Activated CD4-positive, CD25-positive, alpha-beta regulatory T cell treated with anti-CD3 and anti-CD28 coated beads, Interleukin-2, amount 50 U/mL, for 24 hours (primary cell): Measurements from ENCODE around the gene DUSP5.
A peak's percentile ranks its signal among the peaks of the same experiment; 100 is the strongest.
"Not testable (repeated sequence)": the region's sequence is repeated elsewhere in the genome, so short reads cannot be mapped to it uniquely, and the experiment has no call there.

Source experiments
- ATAC-seq, 2 donors: fragments of 150-1000 bp; cut with Tn5 transposase; one replicate each; pipeline ENCODE4 v1.10.0; 2021; ENCODE audit warnings: mild to moderate bottlenecking in 1 of 2, moderate library complexity in 1 of 2

DUSP5 gene

DNA sequence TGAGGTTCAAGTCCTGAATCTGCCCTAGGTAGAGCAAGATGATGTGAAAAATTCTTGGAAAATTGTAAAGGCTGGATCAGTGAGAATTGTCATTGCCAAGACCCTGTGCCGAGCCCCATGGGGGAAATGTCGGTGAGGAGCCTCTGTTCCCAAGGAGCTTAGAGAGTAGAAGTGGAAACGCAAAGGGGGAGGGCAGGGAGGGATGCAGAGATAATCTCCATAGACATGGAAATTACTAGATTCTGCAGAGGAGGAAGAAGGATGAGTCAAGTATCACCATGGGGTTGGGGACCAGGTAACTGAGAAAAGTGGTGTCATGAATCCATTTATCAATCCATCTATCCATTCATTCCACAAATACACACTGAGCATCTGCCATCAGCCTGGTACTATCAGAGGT, 26.0 kb downstream of the DUSP5 start:
- ATAC-seq: no peak

DNA sequence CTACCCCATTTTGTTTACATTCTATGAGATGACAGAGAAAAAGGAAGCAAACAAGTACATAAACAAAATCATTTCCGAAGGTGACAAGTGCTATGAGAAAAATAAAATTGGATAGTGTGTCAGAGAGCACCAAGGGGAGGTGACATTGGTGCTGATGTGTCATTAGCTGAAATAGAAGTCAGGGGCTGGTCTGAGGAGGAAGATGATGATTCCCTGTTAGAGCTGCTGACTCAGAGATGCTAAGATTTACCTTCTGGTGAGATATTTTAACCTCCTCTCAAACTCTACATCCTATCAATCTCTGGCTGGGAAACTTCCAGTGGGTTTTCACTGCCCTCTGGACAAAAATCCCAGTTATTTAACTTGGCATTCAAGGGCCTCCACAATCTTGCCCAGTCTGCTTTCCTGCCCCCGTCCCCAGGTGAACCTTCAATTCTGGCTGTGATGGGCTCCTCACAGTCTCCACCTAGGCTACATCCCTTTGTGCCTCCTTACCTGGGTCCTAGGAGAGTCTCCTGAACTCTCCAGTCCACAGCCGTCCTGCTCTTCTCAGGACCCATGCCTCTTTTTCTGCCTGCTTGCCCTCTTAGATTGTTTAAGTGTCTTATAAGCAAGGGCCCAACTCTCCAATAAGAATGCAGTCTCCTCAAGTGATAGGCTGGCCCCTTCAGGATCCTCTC, 26.6 kb downstream of the DUSP5 start:
- no peak for ATAC-seq

GRCh38 chr10:110524859-110525232, 27.1 kb downstream of the DUSP5 start:
- ATAC-seq: no peak

DNA sequence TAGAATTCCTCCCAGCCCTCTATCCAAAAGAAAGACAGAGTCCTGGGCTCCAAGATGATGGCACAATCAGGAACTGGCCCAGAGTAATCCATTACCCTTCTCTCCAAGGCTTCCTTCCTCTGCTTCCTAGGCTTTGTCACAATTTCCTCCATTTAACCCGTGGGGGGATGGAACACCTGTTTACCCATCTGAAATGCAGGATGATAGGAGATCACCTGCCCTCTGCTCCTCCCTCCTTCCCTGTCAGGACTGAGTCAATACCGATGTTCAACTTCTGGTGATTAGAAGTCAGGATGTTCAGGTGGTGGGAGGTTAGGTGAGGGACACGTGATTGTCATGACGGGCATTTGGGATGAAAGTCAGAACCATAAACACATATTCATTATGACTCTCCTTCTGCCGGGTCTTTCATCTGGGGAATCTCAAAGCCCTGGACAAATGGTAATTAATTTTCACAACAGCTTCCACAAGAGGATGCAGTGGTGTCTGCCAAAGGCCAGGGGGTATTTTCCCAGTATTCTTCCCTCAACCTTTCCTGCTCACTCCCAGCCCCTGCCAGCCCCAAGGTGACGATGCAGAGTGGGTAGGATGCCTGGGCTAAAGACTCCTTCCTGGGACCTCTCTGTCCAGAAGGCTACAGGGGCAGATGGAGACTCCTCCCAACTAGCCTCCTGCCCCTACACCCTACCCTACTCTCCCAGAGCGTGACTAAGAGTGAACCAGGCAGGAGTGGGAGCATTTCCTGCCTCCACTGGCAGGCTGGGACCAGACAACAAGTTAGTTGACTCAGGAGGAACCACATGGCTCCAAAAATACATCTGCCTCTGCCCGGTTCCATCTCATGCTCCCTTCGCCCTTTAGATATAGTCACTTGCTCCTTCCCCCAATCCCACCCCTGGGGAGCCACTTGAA, 27.9 kb downstream of the DUSP5 start:
- no peak for ATAC-seq

- ATAC-seq: no peak
Measured at GRCh38 chr10:110527731-110528171, 30.0 kb downstream of the DUSP5 start.

- peak; percentile 49 to 52 for ATAC-seq
Measured at GRCh38 chr10:110528224-110528996, 30.7 kb downstream of the DUSP5 start.

GRCh38 chr10:110528997-110529524, 31.4 kb downstream of the DUSP5 start:
- ATAC-seq: peak; percentile 85 to 87

DNA sequence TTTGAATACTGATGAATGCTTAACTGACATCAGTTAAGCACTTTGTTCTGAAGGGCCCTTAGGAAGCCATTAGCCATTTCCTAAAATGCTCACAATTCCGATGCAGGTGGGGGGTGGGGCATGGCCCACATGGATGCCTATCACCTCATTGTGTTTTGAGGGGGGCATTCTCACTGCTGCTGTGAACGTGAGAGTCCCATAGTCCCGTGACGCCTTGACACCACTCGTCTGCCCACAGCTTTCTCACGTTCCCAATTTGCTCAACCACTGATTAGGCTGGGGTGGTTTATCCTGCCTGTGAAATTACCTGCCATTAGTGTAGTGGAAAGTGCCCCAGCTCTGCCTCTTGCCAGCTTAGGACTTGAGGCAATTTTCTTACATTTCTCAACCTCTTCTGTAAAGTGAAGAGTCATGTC, 31.9 kb downstream of the DUSP5 start:
- ATAC-seq: no peak

- no peak for ATAC-seq
Measured at GRCh38 chr10:110530131-110530831, 32.6 kb downstream of the DUSP5 start.

- no peak for ATAC-seq
Measured at GRCh38 chr10:110531687-110532086, 34.0 kb downstream of the DUSP5 start.

DNA sequence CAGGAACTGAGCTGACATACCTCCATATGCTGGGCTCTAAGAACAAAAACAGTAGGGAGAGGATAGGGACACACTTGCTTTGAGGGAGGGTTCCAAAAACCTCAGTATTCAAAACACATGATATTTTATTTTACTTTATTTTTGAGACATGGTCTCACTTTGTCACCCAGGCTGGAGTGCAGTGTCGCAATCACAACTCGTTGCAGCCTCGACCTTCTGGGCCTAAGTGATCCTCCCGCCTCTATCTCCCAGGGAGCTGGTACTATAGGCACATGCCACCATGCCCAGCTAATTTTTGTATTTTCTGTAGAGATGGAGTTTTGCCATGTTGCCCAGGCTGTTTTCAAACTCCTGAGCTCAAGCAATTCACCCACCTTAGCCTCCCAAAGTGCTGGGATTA, 34.9 kb downstream of the DUSP5 start:
- not testable (repeated sequence) for ATAC-seq

- ATAC-seq: no peak
Measured at GRCh38 chr10:110533149-110533548, 35.4 kb downstream of the DUSP5 start.

DNA sequence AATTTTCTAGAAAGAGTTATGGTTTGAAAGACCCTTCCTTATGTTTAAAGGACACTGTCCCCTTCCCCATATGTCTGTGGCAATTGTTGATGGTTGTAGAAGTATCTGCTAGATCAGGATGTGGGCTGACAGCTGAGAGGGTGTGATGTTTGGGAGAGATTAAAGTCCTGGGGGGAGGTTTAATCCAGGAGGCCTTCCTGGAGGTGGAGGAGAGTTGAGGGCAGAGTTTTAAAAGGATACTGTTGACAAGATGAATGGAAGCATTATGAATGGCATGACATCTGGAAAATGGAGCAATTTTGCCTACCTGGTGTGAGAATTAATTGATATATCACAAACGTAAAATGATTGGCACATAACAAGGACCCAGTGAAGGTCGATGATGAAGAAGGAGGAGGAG, 36.9 kb downstream of the DUSP5 start:
- no peak for ATAC-seq

GRCh38 chr10:110535958-110536891, 38.5 kb downstream of the DUSP5 start:
- ATAC-seq: peak; percentile 95

DNA sequence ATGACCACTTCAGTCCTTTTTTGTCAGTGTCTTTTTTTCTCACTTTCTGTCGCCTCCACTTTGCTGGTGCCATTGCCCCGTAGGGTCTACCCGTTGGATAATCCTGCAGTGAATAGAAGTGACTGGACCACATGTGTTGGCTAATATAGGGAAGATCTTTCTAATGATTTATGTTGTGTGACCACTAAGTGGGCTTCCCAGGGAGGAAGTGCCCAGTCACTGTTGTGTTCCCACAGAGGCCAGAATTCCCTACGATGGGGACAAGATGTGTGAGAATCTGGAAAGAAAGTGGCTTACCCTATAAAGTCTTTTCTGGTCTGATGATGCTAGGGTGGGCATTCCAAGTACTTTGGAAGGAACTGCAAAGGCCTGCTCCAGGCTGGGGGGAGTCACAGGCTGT, 41.4 kb downstream of the DUSP5 start:
- no peak for ATAC-seq

DNA sequence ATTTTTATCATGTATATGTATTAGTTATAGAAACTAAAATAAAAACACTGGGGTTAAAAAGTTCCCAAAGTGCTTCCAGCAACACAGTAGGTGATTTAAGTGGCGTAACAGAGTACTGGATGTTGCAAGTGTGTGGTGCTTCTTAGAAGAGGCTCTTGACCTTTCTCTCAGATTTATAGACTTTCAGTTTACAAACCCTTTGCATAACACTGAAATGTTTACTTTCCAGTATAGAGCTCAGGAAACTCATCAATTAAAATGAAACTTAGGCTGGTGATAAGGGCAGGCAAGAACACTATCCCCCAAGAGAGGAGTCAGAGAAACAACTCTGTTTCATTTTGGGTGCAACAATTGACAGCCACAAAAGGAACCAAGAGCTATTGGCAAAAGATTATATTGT, 42.3 kb downstream of the DUSP5 start:
- no peak for ATAC-seq

- no peak for ATAC-seq
Measured at GRCh38 chr10:110544958-110545537, 47.3 kb downstream of the DUSP5 start.

DNA sequence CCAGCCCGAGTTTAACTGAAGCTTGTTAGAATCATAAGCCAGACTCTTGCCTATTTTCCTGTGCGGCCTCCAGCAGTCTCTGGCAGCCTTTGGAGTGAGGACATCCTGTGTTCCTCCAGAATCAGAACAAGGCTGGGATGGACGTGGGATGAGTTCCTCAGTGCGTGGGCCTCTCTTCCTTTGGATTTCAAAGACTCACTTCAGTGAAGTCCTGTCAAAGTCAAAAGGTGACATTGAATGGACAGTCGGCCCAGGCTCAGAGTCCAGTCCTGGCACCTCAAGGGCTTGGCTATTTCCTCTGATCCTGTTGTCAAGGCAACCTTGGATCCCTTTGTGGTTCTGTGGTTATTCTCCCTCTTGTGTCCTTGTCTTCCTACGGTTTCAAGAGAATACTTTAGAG, 48.4 kb downstream of the DUSP5 start:
- ATAC-seq: no peak

DNA sequence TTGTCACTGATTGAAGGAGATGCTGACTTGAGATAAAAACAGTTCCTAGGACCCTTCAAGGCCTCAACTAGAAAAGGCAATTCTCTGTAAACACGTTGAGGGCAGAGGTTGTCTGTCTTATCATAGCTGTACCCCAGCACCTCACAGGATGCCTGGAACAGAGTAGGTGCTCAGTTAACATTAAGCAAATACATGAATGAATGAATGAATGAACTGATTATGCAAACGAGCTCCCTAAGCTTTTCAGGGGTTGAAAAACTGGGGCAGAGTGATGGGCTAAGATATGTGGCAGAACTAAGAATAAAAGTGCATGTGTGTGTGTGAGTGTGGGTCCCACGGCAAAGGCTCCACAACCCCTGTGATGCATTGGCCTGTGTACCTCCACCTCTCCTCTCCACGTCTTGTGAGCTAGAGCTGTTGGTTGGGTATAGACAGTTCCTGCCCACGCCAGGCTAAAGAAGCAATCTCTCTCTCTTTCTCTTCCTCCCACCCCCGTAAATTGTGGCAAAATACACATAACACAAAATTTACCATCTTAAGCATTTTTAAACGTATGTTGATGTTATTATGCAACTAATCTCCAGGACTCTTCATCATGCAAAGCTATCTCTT, 48.9 kb downstream of the DUSP5 start:
- no peak for ATAC-seq

DNA sequence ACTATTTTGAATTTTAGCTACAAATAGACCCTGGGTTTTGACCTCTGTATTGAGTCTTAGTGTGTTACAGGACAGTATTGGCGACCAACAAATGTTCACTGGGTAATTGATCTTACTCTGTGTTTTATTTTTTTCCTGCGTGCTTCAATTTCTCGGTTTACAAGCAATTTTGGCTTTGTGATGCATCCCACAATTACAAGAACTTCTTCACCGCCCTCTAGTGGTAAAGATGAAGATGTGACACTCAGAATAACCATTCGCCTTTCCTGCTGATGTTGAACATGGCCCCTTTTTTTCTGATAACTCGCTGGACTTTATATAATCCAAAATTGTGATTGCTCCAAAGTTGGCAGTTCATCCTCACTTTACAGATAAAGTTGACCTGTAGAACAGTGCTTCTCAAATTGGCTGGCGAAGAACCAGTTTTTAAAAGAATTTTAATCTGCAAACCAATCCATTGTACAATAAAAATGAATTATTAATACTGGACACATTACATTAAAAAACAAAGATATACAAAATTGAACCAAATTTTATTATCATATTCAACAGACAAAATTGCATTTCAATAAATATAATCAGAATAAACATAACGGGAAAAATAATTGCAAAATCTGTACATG, 49.5 kb downstream of the DUSP5 start:
- ATAC-seq: peak; percentile 36 to 58
